Nephron (organoid): ENCODE measurements around the gene RTCA.
"Not testable (repeated sequence)": the region's sequence is repeated elsewhere in the genome, so short reads cannot be mapped to it uniquely, and the experiment has no call there.

Experiments
- H3K27ac Mint-ChIP-seq, 3 experiments: 2 replicates each; pipeline ENCODE4 v1.8.0; 2020; ENCODE audit warnings: mixed read lengths in 3 of 3, mild to moderate bottlenecking in 2 of 3, moderate library complexity in 1 of 3
- H3K27me3 Mint-ChIP-seq: 2 replicates; pipeline ENCODE4 v1.8.0; 2021; ENCODE audit warnings: low read depth, mild to moderate bottlenecking, moderate library complexity, mixed read lengths
- H3K36me3 Mint-ChIP-seq: 2 replicates; pipeline ENCODE4 v1.8.0; 2020; ENCODE audit warnings: low read depth, mixed read lengths
- H3K4me1 Mint-ChIP-seq: 2 replicates; pipeline ENCODE4 v1.8.0; 2020; ENCODE audit warnings: mixed read lengths
- H3K4me3 Mint-ChIP-seq, 3 experiments: 2 replicates each; pipeline ENCODE4 v1.8.0; 2020; ENCODE audit warnings: mild to moderate bottlenecking in 3 of 3, mixed read lengths in 3 of 3, moderate library complexity in 2 of 3
- H3K9me3 Mint-ChIP-seq: 2 replicates; pipeline ENCODE4 v1.8.0; 2020; ENCODE audit warnings: mixed read lengths
- CTCF ChIP-seq, 3 experiments: fragments of 200-600 bp; sonication (generic); IDR thresholded peaks; one replicate each; pipeline ENCODE4 v1.5.0; 2021; ENCODE audit warnings: antibody characterized with exemption in 3 of 3; ENCODE audit not compliant: unreplicated experiment in 3 of 3

RTCA gene

GRCh38 chr1:100279954-100280682, 14.1 kb downstream of the RTCA start:
- Mint-ChIP-seq H3K27ac (no peak overlapping the region), H3K27me3 (no peaks in the 10 kb centered on the region), H3K9me3 (no peaks in the 10 kb centered on the region), H3K36me3 (peaks cover 65% of the 10 kb centered on the region), H3K4me1 (no peaks in the 10 kb centered on the region), H3K4me3 (no peak overlapping the region)
- TF ChIP-seq CTCF (IDR thresholded peaks at IDR 0.05; ENCODE audit: unreplicated experiment in 3 of 3) = no peak

DNA sequence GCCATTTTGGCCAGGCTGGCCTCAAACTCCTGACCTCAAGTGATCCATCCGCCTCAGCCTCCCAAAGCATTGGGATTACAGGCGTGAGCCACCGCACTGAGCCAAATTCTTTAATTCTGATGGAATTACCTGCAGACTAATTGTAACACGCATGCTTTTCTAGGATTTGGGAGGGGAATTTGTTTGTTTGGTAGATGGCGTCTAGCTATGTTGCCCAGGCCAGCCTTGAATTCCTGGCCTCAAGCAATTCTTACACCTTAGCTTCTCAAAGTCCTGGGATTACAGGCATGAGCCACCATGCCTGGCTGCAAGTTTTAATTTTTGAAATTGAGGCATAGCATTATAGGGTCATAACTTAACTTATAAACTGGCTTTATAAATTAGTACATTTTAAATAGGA, 18.6 kb downstream of the RTCA start:
- Mint-ChIP-seq H3K27ac (no peak overlapping the region), H3K36me3 (peaks cover 53% of the 10 kb centered on the region), H3K4me1 (no peaks in the 10 kb centered on the region), H3K4me3 (no peak overlapping the region), H3K27me3 (no peaks in the 10 kb centered on the region), H3K9me3 (no peaks in the 10 kb centered on the region)
- TF ChIP-seq CTCF (IDR thresholded peaks at IDR 0.05; ENCODE audit: unreplicated experiment in 3 of 3) = no peak

DNA sequence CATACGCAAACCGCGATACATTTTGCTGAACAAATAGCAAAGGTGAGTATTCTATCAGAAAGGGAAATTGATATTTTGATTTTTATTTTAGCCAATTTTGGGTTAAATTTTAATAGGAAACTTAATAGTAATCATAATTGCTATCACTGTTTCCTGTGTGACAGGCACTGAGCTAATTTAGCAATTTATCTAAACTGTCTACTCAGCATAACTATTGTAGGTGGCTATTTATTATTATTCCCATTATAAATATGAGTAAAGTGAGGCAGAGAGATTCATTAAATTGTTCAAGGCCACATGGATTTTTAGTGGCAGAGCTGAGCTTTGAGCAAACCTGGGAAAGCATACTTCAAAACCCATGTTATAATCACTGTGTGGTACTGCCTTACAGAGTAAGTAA, 21.1 kb downstream of the RTCA start:
- Mint-ChIP-seq H3K4me3 (no peak overlapping the region), H3K27ac (no peak overlapping the region), H3K27me3 (no peaks in the 10 kb centered on the region), H3K36me3 (peaks cover 47% of the 10 kb centered on the region), H3K9me3 (no peaks in the 10 kb centered on the region), H3K4me1 (no peaks in the 10 kb centered on the region)
- no peak for TF ChIP-seq CTCF (IDR thresholded peaks at IDR 0.05; ENCODE audit: unreplicated experiment in 3 of 3)

DNA sequence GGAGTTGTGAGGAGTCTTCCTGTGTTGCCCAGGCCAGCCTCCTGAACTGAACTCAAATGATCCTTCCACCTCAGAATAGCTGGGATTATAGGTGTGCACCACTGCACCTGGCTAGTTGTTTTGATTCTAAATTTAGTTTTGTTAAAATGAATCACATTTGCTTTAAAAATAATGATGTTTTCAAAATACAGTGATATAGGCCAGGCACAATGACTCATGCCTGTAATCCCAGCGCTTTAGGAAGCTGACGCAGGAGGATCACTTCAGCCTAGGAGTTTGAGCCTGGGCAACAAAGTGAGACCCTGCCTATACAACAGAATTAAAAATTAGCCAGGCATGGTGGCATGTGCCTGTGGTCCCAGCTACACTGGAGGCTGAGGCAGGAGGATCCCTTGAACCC, 24.3 kb downstream of the RTCA start:
- no peaks in the 10 kb centered on the region for H3K27me3 Mint-ChIP-seq
- H3K4me3 Mint-ChIP-seq = no peak overlapping the region
- no peaks in the 10 kb centered on the region for H3K4me1 Mint-ChIP-seq
- TF ChIP-seq CTCF (IDR thresholded peaks at IDR 0.05; ENCODE audit: unreplicated experiment in 3 of 3) = no peak
- no peak overlapping the region for H3K27ac Mint-ChIP-seq
- H3K36me3 Mint-ChIP-seq = peaks cover 49% of the 10 kb centered on the region
- no peaks in the 10 kb centered on the region for H3K9me3 Mint-ChIP-seq

DNA sequence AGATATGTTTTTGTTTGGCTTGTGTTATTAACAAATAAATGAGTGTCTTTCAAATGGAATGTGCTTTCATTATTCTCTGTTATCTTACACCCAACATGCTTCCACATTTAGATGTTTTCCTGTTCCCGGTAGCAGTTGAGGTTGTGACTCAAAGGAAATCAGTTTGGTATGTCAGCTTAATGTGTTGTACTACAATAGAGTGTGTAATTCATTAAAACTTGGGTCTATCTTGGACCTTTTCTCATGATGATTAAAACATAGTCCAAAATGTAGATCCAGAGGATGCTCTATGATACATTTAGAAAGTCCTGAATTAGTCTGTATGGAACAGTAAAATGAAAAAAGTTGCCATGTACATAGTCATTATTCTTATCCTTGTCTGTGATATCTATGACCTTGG, 26.7 kb downstream of the RTCA start:
- Mint-ChIP-seq H3K27ac (peak overlapping the region in 1 of 3 experiments; percentile 22), H3K4me1 (no peaks in the 10 kb centered on the region), H3K36me3 (peaks cover 34% of the 10 kb centered on the region), H3K4me3 (no peak overlapping the region), H3K9me3 (no peaks in the 10 kb centered on the region), H3K27me3 (no peaks in the 10 kb centered on the region)
- no peak for TF ChIP-seq CTCF (IDR thresholded peaks at IDR 0.05; ENCODE audit: unreplicated experiment in 3 of 3)

DNA sequence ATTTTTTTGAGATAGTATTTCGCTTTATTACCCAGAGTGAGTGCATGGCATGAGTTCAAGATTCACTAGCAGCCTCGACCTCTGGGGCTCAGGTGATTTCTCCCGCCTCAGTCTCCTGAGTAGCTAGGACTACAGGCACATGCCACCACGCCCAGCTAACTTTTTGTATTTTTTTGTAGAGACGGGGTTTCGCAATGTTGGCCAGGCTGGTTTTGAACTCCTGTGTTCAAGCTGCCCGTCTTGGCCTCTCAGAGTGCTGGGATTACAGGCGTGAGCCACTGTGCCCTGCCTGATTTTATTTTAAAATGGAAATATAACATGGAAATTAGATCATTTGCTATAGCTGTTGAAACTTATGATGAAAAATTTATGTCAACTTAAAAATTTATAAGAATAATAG, 30.1 kb downstream of the RTCA start:
- no peaks in the 10 kb centered on the region for H3K27me3 Mint-ChIP-seq
- H3K4me3 Mint-ChIP-seq = no peak overlapping the region
- H3K27ac Mint-ChIP-seq = no peak overlapping the region
- peaks cover 22% of the 10 kb centered on the region for H3K36me3 Mint-ChIP-seq
- H3K9me3 Mint-ChIP-seq = no peaks in the 10 kb centered on the region
- H3K4me1 Mint-ChIP-seq = no peaks in the 10 kb centered on the region
- no peak for TF ChIP-seq CTCF (IDR thresholded peaks at IDR 0.05; ENCODE audit: unreplicated experiment in 3 of 3)

DNA sequence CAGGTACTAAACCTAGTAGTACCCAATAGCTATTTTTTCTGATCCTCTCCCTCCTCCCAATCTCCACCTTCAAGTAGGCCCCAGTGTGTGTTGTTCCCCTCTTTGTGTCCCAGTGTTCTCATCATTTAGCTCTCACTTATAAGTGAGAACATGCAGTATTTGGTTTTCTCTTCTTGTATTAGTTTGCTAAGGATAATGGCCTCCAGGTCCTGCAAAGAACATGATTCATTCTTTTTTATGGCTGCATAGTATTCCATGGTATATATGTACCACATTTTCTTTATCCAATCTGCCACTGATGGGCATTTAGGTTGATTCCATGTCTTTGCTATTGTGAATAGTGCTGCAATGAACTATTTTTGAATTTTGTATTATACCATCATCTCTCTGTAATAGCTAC, 31.0 kb downstream of the RTCA start:
- H3K27me3 Mint-ChIP-seq, H3K27ac Mint-ChIP-seq, H3K4me1 Mint-ChIP-seq, H3K4me3 Mint-ChIP-seq, H3K9me3 Mint-ChIP-seq: not testable (repeated sequence)
- peaks cover 19% of the 10 kb centered on the region for H3K36me3 Mint-ChIP-seq
